K562 (cell line): Measurements from ENCODE around the gene MYBPHL.

Source experiments
- ATF6 ChIP-seq: sonication (generic); formaldehyde crosslinking; IDR thresholded peaks from 2 replicates; pipeline ENCODE4 v1.4.0; 2020; ENCODE audit warnings: mild to moderate bottlenecking, missing genetic modification reagents
- HDGF ChIP-seq: fragments of 450-650 bp; IDR thresholded peaks from 2 replicates; pipeline ENCODE4 v1.6.1; 2016
- NR2F6 ChIP-seq: fragments of 450-650 bp; formaldehyde crosslinking; IDR thresholded peaks from 2 replicates; pipeline ENCODE4 v1.4.0; 2020; ENCODE audit warnings: mild to moderate bottlenecking
- POLR2A ChIP-seq: fragments of 450-650 bp; conservative IDR thresholded peaks from 2 replicates; pipeline ENCODE4 v1.6.1; 2016
- PTRF ChIP-seq: fragments of 450-650 bp; IDR thresholded peaks from 2 replicates; pipeline ENCODE4 v1.6.1; 2016; ENCODE audit warnings: mild to moderate bottlenecking, missing genetic modification characterization, missing compliant biosample characterization
- RBBP5 ChIP-seq: fragments of 200-600 bp; sonication (generic); IDR thresholded peaks from 2 replicates; pipeline ENCODE4 v1.6.1; 2012; ENCODE audit warnings: borderline replicate concordance, mild to moderate bottlenecking, low read length, control low read depth, inconsistent platforms; ENCODE audit not compliant: insufficient read depth, poor library complexity, severe bottlenecking
- SIN3A ChIP-seq, 2 experiments: fragments of 150-350 bp in 1 of 2; IDR thresholded peaks; 2 replicates each; pipeline ENCODE4 v1.6.1; 2011 to 2016; ENCODE audit warnings: borderline replicate concordance in 2 of 2, low read depth in 2 of 2, low read length in 2 of 2, mild to moderate bottlenecking in 2 of 2, moderate library complexity in 2 of 2; ENCODE audit not compliant: control insufficient read depth in 1 of 2
- TF ChIP-seq, protein P1 (sequence below): fragments of 450-650 bp; IDR thresholded peaks from 2 replicates; pipeline ENCODE4 v1.6.1; 2016; ENCODE audit warnings: mild to moderate bottlenecking, moderate library complexity

DNA sequence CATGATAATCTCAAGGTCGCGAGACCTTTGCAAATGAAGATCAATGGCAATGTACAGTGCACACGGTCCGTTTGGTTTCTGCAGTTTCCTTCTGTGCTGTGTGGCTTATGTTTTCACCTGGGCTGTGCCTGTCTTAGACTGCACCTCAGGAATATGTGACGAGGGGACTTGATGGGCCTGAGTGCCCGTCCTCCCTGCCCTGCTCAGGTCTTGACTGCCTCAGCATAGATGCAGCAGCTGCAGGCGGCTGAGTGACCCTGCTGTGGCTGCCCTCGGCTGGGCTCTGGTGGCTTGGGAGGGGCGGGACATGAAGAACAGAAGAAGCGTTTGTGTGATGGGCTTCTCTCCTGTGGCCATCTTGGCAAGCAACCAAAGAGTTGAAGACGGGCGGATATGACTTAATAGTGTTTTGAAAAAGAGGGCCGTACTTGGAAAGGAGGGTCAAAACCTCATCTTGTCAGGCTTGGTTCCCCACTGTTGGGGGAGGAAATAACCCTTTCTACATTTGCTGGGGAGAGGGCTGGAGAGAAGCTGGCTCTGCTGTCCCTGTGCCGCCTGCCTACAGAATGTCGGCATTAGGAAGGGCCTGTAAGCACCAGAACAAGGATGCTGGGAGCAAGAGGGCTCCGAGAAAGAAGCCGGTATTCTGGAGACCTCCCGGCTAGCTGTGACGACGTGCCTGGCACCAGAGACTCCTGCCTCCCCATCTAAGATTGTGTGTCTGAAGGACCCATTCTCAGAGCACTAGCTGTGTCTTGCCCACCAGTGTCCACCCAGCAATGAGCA, 7.1 kb downstream of the MYBPHL start:
- no peak for TF ChIP-seq SIN3A (IDR thresholded peaks at IDR 0.05; ENCODE audit: borderline replicate concordance in 2 of 2, control insufficient read depth in 1 of 2, low read depth in 2 of 2, low read length in 2 of 2)
- TF ChIP-seq POLR2A = no peak
- no peak for TF ChIP-seq HDGF
- TF ChIP-seq NR2F6 (CRISPR knock-in tag) = no peak
- TF ChIP-seq RBBP5 = no peak
- no peak for TF ChIP-seq ATF6 (CRISPR knock-in tag)
- TF ChIP-seq, protein P1, sequence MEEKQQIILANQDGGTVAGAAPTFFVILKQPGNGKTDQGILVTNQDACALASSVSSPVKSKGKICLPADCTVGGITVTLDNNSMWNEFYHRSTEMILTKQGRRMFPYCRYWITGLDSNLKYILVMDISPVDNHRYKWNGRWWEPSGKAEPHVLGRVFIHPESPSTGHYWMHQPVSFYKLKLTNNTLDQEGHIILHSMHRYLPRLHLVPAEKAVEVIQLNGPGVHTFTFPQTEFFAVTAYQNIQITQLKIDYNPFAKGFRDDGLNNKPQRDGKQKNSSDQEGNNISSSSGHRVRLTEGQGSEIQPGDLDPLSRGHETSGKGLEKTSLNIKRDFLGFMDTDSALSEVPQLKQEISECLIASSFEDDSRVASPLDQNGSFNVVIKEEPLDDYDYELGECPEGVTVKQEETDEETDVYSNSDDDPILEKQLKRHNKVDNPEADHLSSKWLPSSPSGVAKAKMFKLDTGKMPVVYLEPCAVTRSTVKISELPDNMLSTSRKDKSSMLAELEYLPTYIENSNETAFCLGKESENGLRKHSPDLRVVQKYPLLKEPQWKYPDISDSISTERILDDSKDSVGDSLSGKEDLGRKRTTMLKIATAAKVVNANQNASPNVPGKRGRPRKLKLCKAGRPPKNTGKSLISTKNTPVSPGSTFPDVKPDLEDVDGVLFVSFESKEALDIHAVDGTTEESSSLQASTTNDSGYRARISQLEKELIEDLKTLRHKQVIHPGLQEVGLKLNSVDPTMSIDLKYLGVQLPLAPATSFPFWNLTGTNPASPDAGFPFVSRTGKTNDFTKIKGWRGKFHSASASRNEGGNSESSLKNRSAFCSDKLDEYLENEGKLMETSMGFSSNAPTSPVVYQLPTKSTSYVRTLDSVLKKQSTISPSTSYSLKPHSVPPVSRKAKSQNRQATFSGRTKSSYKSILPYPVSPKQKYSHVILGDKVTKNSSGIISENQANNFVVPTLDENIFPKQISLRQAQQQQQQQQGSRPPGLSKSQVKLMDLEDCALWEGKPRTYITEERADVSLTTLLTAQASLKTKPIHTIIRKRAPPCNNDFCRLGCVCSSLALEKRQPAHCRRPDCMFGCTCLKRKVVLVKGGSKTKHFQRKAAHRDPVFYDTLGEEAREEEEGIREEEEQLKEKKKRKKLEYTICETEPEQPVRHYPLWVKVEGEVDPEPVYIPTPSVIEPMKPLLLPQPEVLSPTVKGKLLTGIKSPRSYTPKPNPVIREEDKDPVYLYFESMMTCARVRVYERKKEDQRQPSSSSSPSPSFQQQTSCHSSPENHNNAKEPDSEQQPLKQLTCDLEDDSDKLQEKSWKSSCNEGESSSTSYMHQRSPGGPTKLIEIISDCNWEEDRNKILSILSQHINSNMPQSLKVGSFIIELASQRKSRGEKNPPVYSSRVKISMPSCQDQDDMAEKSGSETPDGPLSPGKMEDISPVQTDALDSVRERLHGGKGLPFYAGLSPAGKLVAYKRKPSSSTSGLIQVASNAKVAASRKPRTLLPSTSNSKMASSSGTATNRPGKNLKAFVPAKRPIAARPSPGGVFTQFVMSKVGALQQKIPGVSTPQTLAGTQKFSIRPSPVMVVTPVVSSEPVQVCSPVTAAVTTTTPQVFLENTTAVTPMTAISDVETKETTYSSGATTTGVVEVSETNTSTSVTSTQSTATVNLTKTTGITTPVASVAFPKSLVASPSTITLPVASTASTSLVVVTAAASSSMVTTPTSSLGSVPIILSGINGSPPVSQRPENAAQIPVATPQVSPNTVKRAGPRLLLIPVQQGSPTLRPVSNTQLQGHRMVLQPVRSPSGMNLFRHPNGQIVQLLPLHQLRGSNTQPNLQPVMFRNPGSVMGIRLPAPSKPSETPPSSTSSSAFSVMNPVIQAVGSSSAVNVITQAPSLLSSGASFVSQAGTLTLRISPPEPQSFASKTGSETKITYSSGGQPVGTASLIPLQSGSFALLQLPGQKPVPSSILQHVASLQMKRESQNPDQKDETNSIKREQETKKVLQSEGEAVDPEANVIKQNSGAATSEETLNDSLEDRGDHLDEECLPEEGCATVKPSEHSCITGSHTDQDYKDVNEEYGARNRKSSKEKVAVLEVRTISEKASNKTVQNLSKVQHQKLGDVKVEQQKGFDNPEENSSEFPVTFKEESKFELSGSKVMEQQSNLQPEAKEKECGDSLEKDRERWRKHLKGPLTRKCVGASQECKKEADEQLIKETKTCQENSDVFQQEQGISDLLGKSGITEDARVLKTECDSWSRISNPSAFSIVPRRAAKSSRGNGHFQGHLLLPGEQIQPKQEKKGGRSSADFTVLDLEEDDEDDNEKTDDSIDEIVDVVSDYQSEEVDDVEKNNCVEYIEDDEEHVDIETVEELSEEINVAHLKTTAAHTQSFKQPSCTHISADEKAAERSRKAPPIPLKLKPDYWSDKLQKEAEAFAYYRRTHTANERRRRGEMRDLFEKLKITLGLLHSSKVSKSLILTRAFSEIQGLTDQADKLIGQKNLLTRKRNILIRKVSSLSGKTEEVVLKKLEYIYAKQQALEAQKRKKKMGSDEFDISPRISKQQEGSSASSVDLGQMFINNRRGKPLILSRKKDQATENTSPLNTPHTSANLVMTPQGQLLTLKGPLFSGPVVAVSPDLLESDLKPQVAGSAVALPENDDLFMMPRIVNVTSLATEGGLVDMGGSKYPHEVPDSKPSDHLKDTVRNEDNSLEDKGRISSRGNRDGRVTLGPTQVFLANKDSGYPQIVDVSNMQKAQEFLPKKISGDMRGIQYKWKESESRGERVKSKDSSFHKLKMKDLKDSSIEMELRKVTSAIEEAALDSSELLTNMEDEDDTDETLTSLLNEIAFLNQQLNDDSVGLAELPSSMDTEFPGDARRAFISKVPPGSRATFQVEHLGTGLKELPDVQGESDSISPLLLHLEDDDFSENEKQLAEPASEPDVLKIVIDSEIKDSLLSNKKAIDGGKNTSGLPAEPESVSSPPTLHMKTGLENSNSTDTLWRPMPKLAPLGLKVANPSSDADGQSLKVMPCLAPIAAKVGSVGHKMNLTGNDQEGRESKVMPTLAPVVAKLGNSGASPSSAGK = no peak
- TF ChIP-seq PTRF (tag) = no peak
